Fibroblast of lung (primary cell): ENCODE measurements around the gene ERRFI1. TPM values are rescaled to one million over a fixed set of nuclear protein-coding genes. Genes with fewer than 3 reads are reported as not detected.

Experiments used
- DNase-seq, 2 donors: peaks; one replicate each; pipeline versions ENCODE4 v3.0.0 to v3.0.0-alpha.2; 2010; ENCODE audit warnings: low read depth in 2 of 2
- H2AFZ ChIP-seq: 2 replicates; pipeline ENCODE4 v1.5.1; 2012; ENCODE audit warnings: low read length, control low read depth, inconsistent platforms
- H3K27ac ChIP-seq: 2 replicates; pipeline ENCODE4 v1.5.1; 2011; ENCODE audit warnings: low read length, control low read depth; ENCODE audit not compliant: insufficient read depth
- H3K27me3 ChIP-seq: 2 replicates; pipeline ENCODE4 v1.5.1; 2011; ENCODE audit warnings: mild to moderate bottlenecking, low read length; ENCODE audit not compliant: control insufficient read depth, insufficient read depth
- H3K36me3 ChIP-seq: 2 replicates; pipeline ENCODE4 v1.5.1; 2011; ENCODE audit warnings: low read length; ENCODE audit not compliant: control insufficient read depth, insufficient read depth
- H3K4me1 ChIP-seq: 2 replicates; pipeline ENCODE4 v1.5.1; 2011; ENCODE audit warnings: low read length; ENCODE audit not compliant: control insufficient read depth, insufficient read depth; ENCODE audit errors: extremely low read depth
- H3K4me2 ChIP-seq: 2 replicates; pipeline ENCODE4 v1.5.1; 2011; ENCODE audit warnings: low read length, control low read depth; ENCODE audit not compliant: insufficient read depth; ENCODE audit errors: extremely low read depth
- H3K4me3 ChIP-seq, 4 experiments: fragments of 200-600 bp in 1 of 4; sonication (generic) in 1 of 4; replicated peaks in 1 of 4; 2 replicates each; pipeline ENCODE4 v1.5.1; 2011 to 2016; ENCODE audit warnings: low read length in 4 of 4, low read depth in 3 of 4, mild to moderate bottlenecking in 3 of 4, control low read depth in 2 of 4, inconsistent platforms in 1 of 4, mixed read lengths in 1 of 4; ENCODE audit not compliant: insufficient read depth in 1 of 4; ENCODE audit errors: control extremely low read depth in 1 of 4
- H3K79me2 ChIP-seq: 2 replicates; pipeline ENCODE4 v1.5.1; 2012; ENCODE audit warnings: mild to moderate bottlenecking, low read length, inconsistent platforms; ENCODE audit not compliant: control insufficient read depth, insufficient read depth
- H3K9ac ChIP-seq: 2 replicates; pipeline ENCODE4 v1.5.1; 2011; ENCODE audit warnings: mild to moderate bottlenecking, low read length, control low read depth; ENCODE audit not compliant: insufficient read depth
- H3K9me3 ChIP-seq: 2 replicates; pipeline ENCODE4 v1.5.1; 2012; ENCODE audit warnings: low read depth, low read length; ENCODE audit not compliant: control insufficient read depth, insufficient read depth
- H4K20me1 ChIP-seq: 2 replicates; pipeline ENCODE4 v1.5.1; 2011; ENCODE audit warnings: low read length; ENCODE audit not compliant: control insufficient read depth, insufficient read depth; ENCODE audit errors: extremely low read depth
- EZH2 ChIP-seq: IDR thresholded peaks from 2 replicates; pipeline ENCODE4 v1.5.1; 2012; ENCODE audit warnings: low read length, control low read depth, mild to moderate bottlenecking; ENCODE audit errors: missing control alignments
- polyA plus RNA-seq, 2 donors: library from polyadenylated mRNA; depleted of rRNA in 1 of 2; stranded (reverse) in 1 of 2; unstranded in 1 of 2; fragments of >200 nt; gene quantifications; 2 replicates each; pipeline ENCODE4 v1.2.1, GENCODE V29; 2011 to 2012; ENCODE audit warnings: missing spikeins in 1 of 2
- total RNA-seq: library from RNA; depleted of rRNA; stranded (reverse); fragments of >200 nt; gene quantifications from 2 replicates; pipeline ENCODE4 v1.2.1, GENCODE V29; 2014
- TF ChIP-seq, protein P1 (sequence below), 2 donors: IDR thresholded peaks in 1 of 2; conservative IDR thresholded peaks in 1 of 2; 1 replicate in 1 of 2; 2 replicates in 1 of 2; pipeline ENCODE4 v1.5.1; 2011 to 2012; ENCODE audit warnings: low read length in 2 of 2, control low read depth in 1 of 2, inconsistent platforms in 1 of 2, low read depth in 1 of 2, mild to moderate bottlenecking in 1 of 2

Gene ERRFI1
- total and polyA plus RNA-seq, 2 donors (not counting 1 experiment from before 2014, with no cell fraction given), result 46.2 to 105 TPM

DNA sequence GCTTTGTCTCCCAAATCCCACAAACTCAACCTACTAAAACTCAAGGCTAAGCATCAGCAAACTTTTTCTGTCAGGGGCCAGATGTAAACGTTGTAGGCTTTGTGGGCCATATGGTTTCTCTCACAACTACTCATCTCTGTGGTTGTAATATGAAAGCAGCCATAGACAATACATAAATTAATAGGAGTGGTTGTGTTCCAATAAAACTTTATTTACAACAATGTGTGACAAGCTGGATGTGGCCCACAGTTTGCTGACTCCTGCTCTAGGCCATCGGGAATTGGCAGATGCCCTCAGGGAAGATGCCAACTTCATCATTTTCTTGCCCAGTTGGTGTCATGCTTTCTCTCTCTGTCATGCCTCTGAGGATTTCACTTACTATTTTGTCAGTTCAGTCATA, 17.5 kb upstream of the ERRFI1 start:
- Histone ChIP-seq H4K20me1 (no peaks in the 10 kb centered on the region), H3K9ac (no peak overlapping the region), H3K4me1 (peaks cover 15% of the 10 kb centered on the region), H2AFZ (no peak overlapping the region), H3K9me3 (no peaks in the 10 kb centered on the region), H3K27me3 (no peaks in the 10 kb centered on the region), H3K4me3 (no peak overlapping the region), H3K4me2 (no peak overlapping the region), H3K79me2 (no peaks in the 10 kb centered on the region), H3K27ac (no peak overlapping the region), H3K36me3 (no peaks in the 10 kb centered on the region)
- DNase-seq, result peak in 1 of 2 donors; percentile 10
- TF ChIP-seq EZH2, result no peak
- TF ChIP-seq, protein P1, sequence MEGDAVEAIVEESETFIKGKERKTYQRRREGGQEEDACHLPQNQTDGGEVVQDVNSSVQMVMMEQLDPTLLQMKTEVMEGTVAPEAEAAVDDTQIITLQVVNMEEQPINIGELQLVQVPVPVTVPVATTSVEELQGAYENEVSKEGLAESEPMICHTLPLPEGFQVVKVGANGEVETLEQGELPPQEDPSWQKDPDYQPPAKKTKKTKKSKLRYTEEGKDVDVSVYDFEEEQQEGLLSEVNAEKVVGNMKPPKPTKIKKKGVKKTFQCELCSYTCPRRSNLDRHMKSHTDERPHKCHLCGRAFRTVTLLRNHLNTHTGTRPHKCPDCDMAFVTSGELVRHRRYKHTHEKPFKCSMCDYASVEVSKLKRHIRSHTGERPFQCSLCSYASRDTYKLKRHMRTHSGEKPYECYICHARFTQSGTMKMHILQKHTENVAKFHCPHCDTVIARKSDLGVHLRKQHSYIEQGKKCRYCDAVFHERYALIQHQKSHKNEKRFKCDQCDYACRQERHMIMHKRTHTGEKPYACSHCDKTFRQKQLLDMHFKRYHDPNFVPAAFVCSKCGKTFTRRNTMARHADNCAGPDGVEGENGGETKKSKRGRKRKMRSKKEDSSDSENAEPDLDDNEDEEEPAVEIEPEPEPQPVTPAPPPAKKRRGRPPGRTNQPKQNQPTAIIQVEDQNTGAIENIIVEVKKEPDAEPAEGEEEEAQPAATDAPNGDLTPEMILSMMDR (conservative IDR thresholded peaks at IDR 0.05 in 1 of 2, IDR thresholded peaks at IDR 0.05 in 1 of 2; ENCODE audit: low read depth in 1 of 2, low read length in 2 of 2), result no peak

DNA sequence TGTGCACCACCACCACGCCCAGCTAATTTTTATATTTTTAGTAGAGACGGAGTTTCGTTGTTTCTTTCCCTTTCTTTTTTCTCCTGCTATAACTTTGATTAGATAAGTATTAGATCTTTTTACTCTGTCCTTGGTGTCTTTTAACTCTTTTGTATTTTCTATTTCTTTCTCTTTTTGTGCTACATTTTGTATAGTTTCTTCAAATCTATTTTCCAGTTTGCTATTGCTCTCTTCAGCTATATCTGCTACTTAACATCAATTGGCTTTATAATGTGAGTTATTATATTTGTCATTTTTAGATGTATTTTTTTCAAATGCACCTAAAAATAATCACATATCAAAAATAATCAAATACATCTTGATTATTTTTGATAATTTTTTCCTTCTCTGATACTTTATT, 16.0 kb upstream of the ERRFI1 start:
- H2AFZ ChIP-seq, result no peak overlapping the region
- H3K36me3 ChIP-seq, result no peaks in the 10 kb centered on the region
- no peak overlapping the region for H3K4me3 ChIP-seq
- H3K4me1 ChIP-seq, result peaks cover 7% of the 10 kb centered on the region
- no peaks in the 10 kb centered on the region for H4K20me1 ChIP-seq
- TF ChIP-seq, protein P1 (conservative IDR thresholded peaks at IDR 0.05 in 1 of 2, IDR thresholded peaks at IDR 0.05 in 1 of 2; ENCODE audit: low read depth in 1 of 2, low read length in 2 of 2), result no peak
- no peak for TF ChIP-seq EZH2
- no peaks in the 10 kb centered on the region for H3K9me3 ChIP-seq
- H3K27me3 ChIP-seq, result no peaks in the 10 kb centered on the region
- H3K27ac ChIP-seq, result no peak overlapping the region
- DNase-seq, result no peak
- H3K79me2 ChIP-seq, result no peaks in the 10 kb centered on the region
- H3K4me2 ChIP-seq, result no peak overlapping the region
- H3K9ac ChIP-seq, result no peak overlapping the region

DNA sequence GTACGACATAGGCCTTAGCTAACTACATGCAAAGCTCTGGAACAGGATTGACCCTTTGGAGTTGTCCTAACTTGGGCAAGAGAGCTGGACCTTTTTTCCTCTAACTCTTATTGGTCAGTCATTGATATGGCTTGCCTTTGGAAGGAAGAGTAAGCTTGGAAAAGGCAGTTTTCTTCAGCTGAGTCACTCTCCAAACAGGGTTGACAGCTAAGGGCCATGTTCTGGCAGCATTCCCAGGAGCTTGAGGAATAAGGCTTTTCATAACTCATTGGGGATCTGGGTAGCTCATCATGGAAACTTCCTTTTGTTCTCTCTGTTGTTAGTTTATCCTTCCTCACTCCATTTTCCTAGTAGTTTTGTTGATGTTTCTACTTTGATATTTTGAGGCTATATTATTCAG, 14.5 kb upstream of the ERRFI1 start:
- no peaks in the 10 kb centered on the region for H3K27me3 ChIP-seq
- H3K9me3 ChIP-seq, result no peaks in the 10 kb centered on the region
- H2AFZ ChIP-seq, result no peak overlapping the region
- H3K4me3 ChIP-seq, result no peak overlapping the region
- peaks cover 6% of the 10 kb centered on the region for H3K4me1 ChIP-seq
- TF ChIP-seq, protein P1 (conservative IDR thresholded peaks at IDR 0.05 in 1 of 2, IDR thresholded peaks at IDR 0.05 in 1 of 2; ENCODE audit: low read depth in 1 of 2, low read length in 2 of 2), result no peak
- no peak for TF ChIP-seq EZH2
- peak; percentile 99 for DNase-seq
- H3K27ac ChIP-seq, result peak overlapping the region; percentile 17
- H4K20me1 ChIP-seq, result no peaks in the 10 kb centered on the region
- H3K9ac ChIP-seq, result no peak overlapping the region
- H3K79me2 ChIP-seq, result no peaks in the 10 kb centered on the region
- H3K4me2 ChIP-seq, result no peak overlapping the region
- no peaks in the 10 kb centered on the region for H3K36me3 ChIP-seq
